HG03135 (cell line): Measurements from ENCODE around the gene DMD.
"Not testable (repeated sequence)": the region's sequence is repeated elsewhere in the genome, so short reads cannot be mapped to it uniquely, and the experiment has no call there.

Experiments used
- ATAC-seq: cut with Tn5 transposase; IDR thresholded peaks from one replicate; pipeline ENCODE4 v1.9.1; 2021; ENCODE audit warnings: mild to moderate bottlenecking, moderate library complexity; ENCODE audit not compliant: unreplicated experiment

The DMD gene

DNA sequence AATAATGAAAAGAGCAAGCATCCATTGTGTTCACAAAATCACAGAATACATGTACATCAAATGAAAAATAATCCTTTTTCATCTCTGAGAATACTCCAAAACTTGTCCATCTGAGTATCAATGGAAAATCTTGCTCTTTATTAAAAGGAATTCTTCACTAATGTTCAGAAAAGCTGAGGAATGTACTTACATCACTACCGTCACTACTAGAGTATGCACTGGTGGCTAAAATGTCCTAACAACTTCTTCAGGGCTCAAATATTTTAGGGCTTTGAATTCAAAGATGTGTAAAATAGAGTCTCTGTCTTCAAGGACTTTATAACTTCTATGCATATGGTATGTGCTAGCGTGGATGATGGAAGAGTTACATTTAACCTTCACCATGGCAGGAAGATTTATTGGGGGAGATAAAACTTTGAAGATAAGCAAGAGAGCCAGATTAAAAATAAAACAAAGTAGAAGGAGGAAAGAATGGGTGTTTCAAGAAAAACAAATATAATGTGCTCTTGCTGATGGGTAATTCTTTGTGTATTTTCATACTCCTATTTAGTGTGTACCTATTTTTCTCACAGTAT, 55.1 kb downstream of the DMD start:
- ATAC-seq = no peak

DNA sequence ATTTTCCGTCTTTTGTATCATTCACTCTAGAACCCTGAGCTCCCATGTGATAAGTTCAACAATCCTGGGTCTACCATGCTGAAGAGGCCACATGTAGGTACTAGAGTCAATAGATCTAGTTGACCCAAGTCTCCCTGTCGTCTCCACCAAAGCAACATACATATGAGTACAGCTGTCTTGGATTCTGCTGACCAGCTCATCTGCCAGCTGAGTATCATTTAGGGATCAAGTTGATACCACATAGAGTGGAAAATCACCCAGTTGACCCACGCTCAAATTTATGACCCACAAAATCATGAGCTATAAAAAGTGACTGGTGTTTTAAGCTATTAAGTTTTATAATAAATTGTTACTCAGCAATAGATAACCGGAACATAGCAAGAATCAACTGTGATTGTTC, 61.8 kb downstream of the DMD start:
- no peak for ATAC-seq

DNA sequence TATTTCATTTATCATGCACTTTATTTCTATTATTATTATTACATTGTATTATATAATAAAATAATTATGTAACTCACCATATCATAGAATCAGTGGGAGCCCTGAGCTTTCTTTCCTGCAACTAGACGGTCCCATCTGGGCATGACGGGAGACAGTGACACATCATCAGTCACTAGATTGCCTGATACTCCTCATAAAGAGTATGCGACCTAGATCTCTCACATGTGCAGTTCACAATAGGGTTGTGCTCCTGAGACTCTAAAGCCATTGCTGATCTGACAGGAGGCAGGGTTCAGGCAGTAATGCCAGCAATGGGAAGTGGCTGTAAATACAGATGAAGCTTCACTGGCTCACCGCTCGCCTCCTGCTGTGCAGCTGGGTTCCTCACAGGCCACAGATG, 62.3 kb downstream of the DMD start:
- ATAC-seq = no peak

DNA sequence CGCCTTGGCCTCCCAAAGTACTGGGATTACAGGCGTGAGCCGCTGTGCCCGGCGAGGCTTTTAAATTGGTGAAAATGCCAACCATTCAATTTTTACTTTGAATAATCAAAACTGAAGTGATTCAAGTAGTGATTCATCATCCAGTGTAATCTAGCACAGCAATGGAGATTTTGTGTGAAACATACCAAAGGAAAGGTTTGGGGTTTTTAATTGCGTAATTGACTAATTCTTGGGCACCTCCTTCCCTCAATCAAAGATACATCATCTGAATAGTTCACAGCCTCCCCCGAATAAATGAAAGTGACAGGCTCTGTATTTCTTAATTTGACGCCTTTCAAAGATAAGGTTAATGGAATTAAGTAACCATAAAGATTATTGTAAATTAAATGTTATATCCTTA, 69.0 kb downstream of the DMD start:
- ATAC-seq = no peak

DNA sequence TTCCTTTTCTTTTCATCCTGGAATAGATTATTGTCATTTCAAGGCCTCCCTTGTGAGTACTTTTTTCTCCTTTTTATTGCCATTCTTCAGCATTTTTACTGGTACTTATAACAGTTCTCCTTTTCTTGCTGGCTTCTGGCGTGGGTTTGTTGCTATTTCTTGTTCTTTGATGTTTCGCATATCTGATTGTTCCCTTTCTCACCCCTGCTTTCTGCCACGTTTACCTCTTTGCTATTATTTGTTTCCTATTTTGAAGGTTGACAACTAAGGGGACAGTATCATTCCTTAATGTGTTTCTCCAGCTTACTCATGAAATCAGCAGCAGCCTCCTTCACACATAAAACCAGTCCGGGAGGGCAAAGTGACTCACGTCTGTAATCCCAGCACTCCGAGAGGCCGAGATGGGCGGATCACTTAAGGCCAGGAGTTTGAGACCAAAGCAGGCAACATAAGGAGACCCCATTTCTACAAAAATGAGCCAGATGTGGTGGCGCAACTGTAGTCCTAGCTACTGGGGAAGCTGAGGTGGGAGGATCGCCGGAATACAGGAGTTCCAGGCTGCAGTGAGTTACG, 72.6 kb downstream of the DMD start:
- ATAC-seq = no peak

DNA sequence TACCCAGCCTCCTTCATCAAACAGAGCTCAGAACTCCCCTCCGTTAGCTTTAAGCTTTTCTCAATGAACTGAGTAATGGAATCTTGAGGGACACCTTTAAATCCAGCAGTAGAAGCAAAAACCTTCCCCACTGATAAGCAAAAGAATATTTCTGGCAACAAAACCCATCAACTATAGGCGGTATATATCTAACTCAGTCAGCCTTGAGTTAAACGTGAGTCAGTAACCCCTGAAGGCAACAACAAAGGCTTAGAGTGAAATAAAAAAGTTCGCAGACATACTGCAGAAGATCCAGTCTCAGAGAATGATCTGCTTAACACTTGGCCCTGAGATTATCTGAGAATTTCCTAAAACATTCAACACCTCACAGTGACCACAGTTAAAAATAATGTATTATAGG, 77.2 kb downstream of the DMD start:
- no peak for ATAC-seq

DNA sequence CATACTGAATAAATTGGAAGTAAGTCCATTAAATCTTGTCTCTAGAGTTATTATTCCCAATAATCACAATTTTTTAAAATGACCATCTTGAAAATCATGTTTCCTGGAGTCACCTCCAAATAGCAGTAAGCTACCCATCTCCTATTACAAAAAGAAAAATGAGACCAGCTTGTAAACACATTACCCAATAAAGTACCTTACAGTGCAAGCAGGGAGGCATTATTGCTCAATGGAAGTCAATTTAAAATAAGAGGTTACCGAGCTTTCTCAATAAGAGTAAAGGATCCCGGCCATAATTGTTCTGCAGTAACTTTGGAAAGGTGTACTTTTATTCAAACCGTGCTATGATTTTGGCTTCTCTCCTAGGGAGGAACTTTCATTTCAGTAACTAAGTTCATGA, 78.0 kb downstream of the DMD start:
- no peak for ATAC-seq

DNA sequence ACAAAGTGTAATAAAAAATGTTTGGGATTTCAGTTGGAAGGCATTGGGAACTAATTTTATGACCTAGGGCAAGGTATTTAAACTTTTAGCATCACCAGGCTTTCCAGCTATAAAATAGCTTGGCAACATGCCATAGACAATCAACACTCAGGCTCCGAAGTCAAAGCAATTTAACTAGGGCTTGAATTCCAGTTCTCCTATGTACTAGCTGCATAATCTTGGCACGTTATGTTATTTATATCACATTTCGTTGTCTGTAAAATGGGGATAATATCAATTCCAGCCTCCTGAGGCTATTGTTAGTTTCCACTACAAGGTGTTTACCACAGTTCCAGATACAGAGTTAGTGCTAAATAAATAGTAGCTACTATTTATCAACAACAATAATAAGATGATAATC, 78.8 kb downstream of the DMD start:
- ATAC-seq = no peak

DNA sequence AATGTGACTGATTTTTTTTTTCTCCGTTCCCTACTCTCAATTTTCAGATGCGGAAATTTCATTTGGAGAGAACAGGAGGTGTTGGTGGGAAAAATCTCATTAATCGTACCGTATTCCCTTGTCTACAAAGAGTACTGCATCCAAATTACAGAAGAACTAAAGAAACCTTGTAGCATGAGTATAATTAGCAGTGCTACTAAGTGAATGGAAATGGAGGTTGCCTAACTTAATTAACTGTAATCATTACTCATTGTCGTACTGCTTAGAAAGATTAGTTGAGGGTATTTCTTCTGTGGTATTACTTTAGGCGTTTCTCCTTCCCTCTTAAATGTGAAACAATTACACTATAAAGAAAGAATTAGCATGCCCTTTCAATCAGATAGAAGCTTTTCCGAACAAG, 81.7 kb downstream of the DMD start:
- no peak for ATAC-seq

DNA sequence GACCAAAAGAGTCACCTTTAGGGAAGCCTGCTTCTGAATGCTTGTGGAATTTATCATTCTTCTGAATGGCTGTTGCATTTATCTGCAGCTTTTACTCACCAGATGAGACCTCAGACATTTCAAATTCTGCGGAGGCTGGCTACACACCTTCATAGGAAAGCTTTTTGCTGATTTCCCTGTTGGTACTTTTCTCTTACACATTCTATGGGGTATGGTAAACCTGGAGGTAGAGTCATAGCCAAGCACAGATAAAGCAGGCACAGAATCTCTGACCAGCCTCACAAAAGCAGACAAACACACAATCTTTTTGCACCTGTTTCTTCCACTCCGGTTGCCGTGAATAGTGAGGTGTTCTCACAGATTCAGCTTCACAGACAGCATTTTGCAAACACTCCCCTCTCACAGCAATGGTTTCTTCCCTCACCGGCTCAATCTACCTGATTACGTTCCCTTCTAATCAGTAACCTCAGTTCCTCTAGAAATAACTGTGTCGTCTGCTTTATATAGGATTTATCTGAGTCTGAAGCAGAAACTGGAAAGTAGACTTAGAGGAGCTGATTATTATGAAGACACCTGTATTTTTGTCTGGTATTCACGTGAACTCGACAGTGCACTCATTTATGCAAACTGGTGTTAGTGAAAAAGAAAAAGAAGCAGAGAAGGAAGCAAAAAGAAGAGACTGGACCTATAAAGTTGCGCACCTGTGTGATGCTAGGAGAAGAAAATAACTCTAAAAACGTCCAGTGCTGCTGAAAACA, 83.1 kb downstream of the DMD start:
- no peak for ATAC-seq

DNA sequence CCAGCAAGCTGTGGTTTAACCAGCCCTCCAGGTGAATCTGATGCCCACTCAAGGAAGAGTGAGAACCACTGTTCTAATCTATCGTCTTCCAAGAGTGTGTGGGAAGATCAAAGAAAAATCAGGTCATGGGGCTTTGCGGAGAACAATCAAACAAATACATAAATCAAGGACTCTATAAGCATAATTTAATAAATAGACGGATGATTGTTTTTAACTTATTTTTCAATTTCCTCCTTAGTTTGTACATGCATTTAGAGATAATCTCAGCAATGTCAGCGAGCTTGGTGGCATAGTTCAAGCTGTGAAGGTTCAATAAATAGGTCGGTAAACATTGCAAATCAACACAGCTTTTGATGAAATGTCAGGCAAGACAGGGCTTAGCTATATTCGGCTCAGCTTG, 84.9 kb downstream of the DMD start:
- ATAC-seq = no peak

DNA sequence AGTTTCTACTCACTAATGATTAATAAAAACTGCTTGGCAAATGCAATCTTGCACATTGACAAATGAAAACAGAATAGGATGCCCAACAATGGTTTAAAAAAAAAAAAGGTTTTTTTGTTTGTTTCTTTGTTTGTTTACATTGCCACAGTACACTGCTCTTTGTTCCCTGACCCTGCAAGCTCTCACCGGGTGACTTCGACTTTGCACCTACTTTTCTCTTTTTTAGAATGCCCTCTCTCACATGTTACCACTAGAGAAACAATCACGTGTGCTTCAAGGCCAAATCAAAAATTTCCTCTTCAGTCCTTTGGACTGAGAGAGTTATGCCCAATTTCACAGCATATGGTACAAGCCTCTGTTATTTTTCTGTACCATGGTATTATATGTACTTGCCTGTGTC, 101.5 kb downstream of the DMD start:
- ATAC-seq = no peak

DNA sequence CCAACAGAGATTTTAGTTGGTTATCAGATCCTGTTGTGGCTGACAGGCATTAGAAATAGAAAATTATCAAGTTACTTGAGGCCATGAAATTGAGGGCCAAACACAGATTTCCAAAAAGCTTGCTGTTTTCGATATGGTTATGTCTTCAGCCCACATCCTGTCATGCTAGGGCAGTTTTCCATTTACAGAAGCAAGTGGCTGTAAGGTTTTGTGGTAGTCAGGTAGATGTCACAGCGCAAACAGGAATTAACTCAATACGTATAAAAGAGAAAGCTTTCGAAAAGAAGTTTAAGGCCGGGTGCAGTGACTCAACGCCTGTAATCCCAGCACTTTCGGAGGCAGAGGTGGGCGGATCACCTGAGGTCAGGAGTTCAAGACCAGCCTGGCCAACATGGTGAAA, 104.6 kb downstream of the DMD start:
- ATAC-seq = no peak

DNA sequence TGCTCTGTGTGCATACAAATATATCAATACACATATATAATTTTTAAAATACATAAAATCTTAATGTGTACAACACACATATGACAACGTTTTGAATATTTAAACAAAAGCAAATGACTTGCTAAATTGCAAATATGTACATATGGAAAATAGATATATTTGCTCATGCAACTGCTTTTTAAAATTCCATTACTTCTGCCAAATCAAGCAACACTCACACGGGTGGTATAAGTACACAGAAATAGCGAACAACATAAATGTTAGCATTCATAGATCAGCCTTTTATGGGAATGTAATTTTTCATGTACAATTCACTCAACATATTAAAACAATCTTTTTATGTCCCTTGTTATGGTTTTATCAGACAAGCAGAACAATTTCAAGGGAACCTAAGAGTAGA, 116.3 kb downstream of the DMD start:
- ATAC-seq = no peak

DNA sequence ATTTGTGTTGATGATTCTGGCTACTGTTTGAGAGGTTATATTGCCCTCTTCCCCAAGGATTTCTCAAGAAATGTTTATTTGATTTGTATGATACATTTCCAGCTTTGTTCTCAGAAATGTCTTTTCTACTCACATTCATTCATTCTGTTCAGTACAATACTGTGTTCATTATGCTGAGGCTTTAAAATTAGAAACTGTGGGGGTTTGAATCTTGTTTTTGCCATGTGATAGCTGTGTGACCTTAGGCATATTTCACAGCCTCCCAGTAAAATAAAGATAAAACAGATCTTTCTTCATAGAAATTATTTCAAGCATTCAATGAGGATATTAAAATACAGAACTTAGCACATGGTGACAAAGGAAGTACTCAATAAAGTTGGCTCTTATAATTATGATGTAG, 123.9 kb downstream of the DMD start:
- no peak for ATAC-seq

DNA sequence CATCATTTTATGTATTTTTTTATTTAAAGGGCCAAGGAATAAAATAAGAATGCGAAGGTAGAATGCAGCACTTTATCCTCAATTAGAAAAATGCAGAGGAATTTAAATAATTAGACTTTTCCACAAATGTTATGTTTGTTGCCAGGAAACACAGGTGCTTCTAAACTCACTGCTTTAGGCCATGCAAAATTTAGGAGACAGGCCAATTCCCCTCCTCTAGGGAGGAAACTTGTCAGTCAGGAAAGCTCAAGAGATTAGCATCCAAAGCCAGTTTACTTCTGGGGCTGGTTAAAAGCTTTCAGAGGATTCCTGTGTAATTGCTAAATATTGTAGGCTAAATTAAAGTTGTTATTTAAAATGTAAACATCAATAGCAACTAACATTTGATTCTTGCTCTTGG, 124.5 kb downstream of the DMD start:
- no peak for ATAC-seq

DNA sequence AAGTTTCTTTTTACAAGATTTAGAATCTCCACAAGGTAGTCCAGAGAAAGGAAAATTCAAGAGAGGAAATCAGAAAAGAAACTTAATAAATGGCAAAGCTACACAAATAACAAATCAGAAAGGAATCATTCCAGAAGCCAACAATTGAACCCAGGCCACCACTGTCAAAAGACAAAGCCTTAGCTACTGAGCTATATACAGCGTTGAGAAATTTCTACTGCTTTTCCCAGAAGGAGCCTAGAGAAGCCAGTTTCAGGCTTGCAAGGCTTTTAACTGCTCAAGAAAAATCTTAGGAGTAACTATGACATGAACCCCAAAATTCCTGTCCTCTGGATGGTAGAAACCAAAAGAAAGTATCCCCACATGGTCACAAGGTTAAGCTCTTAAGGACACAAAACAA, 129.0 kb downstream of the DMD start:
- no peak for ATAC-seq

DNA sequence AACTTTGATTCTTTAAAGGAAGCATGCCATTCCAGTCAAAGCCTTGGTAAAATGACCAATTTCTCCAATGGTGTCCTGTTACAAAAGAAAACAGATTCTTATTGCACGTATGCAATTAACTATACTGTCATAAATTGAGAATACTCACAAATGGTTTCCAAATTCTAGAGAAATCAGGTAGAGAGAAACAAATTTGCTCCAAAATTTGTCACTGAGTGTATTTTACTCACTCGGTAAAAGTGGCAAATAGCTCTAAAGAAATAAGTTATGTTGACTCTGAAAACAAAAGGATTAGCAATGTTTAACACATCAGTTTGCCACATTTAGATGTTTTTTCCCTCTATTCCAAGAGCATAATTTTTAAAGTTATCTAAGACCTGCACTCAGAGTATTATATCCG, 133.1 kb downstream of the DMD start:
- ATAC-seq = no peak

DNA sequence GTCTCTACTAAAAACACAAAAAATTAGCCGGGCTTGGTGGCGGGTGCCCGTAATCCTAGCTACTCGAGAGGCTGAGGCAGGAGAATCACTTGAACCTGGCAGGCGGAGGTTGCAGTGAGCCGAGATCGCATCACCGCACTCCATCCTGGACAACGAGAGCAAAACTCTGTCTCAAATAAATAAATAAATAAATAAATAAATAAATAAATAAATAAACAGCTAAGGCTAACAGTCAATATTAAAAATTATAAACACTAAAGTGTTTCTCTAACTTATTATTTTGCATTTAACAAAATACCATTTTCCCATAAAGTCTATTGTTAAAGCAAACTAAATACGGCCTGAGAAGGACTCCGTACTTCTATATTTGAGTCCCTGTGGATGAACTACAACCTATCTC, 137.7 kb downstream of the DMD start:
- not testable (repeated sequence) for ATAC-seq

DNA sequence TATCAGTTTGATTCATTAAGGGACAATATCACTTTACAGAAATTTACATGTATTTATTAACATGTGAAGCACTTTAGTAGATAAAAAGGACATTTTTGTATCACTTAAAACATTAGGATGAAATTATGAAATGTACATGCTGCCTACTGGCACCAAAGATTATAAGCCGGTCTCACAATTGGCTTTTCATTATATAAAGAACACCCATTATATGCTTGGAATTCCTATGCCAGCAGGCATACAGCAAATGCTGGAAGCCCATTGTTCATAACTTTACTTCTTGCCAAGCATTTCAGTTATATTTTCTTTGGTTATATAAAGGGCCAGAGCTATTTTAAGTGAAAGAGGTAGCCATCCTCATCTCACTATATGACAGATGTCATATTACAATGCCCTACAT, 145.9 kb downstream of the DMD start:
- no peak for ATAC-seq

DNA sequence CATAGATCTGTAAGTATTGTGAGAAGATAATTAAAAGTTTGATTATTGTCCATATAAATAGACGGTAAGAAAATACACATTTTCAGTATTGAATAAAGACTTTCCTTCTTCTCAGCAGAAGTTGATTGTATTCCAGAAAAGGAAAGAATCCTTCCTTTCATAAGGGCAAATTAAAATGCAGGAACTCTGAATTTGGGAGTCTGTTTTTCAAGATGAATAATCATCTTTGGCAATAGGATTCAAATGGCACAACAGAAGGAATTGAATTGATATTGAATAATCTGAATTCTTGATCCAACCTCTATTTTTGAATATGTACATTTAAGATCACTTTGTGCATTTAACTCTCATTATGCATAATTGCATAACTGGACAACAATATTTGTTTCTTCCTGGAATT, 149.3 kb downstream of the DMD start:
- ATAC-seq = no peak

DNA sequence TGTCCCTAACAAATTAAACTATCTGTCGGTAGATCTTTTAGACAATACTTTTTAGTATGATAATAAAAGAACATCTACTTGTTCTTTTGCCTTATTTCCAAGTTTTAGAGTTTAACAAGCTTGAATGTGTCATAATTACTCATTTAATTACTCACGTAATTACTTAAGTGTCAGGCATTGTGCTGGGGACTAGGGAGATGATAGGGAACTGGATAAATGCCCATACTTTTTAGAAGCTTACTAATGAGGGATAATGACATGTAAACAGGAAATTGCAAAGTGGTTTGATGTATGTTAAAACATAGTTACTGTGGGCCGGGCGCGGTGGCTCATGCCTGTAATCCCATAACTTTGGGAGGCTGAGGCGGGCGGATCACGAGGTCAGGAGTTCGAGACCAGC, 158.3 kb downstream of the DMD start:
- ATAC-seq = no peak

DNA sequence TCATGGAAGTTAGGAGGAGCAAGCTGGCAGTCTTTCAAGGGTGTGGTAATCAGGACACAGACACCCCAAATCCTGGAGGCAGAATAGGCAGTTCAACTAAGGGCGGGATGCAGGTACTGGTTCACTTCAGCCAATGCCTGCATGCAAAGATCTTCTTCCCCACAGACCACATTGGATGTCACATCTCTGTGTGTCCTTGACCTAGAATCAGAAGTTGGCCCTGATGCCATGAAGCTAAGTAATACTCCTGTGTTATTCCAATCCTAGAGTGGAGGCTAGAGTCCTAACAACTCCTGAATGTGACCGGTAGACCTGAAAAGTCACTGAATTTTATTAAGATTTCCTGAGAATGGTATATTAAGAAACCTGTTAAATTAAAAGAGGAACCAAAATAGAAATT, 165.5 kb downstream of the DMD start:
- no peak for ATAC-seq
